K562 treated with DMSO at 1 percent for 4 hours (cell line): ENCODE data around the gene PSMD13. TPM values are rescaled to one million over a fixed set of nuclear protein-coding genes. Genes with fewer than 3 reads are reported as not detected.

Source experiments
- total RNA-seq: library from RNA; unstranded; fragments of 300-600 nt; gene quantifications from 2 replicates; pipeline ENCODE4 v1.2.3, GENCODE V29; 2022; ENCODE audit not compliant: insufficient read depth

Gene PSMD13
- 164 and 182 TPM in 2 replicates for total RNA-seq

DNA sequence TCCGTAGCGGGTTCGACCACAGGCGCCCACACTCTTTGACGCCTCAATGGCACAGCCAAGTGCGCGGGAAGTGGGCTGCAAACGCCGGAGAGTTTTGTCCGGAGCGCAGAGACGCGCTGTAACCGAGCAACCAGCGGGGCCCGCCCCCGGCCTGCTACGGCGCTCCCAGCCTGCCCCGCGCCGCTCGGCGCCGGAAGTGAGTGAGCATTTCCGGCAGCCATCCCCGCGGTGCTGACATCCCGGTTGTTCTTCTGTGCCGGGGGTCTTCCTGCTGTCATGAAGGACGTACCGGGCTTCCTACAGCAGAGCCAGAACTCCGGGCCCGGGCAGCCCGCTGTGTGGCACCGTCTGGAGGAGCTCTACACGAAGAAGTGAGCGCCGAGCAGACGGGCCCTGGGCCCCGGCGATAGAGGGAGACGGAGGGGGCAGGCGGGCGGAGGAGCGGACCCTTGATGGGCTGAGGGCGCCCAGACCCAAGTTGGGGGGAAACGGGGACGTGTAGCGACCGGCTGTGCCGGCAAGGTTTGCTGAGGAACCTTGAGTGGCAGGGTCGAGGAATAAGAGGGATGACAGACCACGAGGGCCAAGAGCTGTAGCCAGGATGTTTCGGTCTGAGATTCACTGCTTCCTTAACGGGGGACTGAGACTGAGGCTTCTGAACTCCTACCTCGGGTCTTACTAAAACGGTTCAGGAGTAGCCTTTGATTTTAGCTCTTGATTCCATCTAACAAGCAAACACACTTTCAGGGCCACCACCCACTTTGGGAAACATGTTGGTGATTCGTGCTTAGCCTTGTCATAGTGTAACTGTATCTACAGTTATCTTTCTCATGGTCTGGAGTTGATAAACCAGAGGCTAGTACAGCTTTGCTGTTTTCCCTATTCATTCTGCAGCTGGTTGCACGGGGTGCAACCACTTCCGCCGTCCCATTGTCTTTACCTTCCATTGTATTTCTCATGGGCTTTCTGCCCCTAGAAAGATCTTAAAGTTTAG lies at the start of gene PSMD13:
PSMD13 (plus strand) TSS at position 203 of the 994 bp plus-strand sequence; CDS start at position 277, 74 bp downstream.

GRCh38 chr11:192674-193128 lies 44.1 kb upstream of the PSMD13 start, which contains the start of gene SCGB1C1:
TSS of gene SCGB1C1 (plus strand) at chr11:193078. CDS start at chr11:193100, 22 bp downstream.

DNA sequence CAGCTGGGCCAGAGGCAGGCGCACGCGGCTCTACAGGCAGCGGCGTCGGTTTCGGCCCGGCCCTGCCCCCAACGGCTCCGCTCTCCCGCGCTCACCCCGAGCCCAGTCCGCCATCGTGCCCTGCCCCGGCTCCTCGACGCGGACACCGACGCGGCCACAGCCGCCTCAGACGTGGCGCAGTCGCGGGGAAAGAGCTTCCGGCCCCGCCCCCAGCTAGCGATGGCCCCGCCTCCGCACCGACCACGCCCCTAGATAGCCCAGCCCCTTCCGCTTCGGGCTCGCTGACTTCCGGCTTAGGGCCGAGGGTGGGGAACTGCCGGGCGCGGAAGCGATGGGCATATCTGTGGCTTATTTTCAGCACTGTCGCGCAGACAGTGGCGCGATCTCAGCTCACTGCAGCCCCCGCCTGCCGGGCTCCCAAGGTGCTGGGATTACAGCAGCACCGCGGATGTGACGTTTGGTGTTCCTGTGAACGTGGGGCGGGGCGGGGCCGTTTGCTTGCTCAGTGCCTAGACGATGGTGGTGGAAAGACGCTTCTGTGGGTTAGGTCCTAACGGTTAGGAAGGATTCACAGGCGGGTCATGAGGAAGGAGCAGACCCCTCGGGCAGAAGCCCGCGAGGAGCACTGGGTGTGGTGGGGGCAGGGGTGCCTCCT lies 29.4 kb upstream of the PSMD13 start, which contains the start of the genes BET1L and RIC8A:
BET1L (minus strand) TSS at position 192 of the 655 bp plus-strand sequence; CDS start at position 114, 78 bp downstream.
RIC8A (plus strand) TSS at position 501 of the 655 bp plus-strand sequence. CDS start 1,147 bp downstream, outside the sequence.

GRCh38 chr11:235997-236773 lies 591 bp upstream of the PSMD13 start, which contains the start of gene SIRT3:
TSS of gene SIRT3 (minus strand) at chr11:236342. CDS start at chr11:236328, 14 bp downstream.

DNA sequence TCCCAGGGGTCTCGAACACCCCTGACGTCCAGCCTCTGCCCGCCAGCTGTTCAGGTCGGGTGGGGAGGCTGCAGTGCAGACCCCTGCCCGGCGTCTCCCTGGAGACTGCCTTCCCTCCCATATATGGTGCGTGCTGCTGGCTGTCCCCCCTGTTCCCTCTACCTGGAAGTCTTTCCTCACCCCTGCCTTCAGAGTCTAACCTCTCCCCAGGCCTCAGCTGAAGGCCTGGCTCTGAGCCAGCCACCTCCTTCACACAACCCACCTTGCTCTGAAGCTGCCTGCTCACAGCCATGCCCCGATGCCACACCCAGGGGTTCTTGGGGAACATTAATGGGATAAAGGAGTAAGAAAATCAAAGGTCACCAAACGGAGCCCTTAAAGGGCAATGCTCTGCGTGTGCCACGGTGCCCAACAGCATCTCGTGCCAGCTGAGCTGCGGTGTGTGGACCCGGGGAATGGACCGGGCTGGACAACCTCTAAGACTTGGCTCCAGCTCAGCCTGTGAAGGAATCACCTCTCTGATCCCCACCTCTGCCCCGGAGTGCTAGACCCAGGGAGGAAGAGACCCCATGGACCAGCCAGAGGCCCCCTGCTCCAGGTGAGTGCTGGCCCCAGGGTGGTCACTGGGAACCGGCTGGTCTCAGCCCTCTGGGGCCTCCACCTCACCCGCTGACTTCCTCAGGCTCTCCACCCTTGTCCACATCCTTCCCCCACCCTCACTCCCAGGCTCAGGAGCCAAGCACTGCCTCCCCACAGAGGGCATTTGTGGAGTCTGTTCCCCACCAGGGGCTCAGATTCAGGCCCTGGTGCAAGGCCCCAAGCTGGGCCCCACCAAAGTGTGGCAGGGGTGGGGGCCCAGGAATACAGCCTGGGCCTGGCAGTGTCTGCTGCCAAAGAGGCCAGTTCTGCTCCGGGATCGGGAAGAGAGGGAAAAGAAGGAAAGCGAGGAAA lies 41.5 kb downstream of the PSMD13 start, which contains the start of gene NLRP6:
NLRP6 (plus strand) TSS at position 407 of the 951 bp plus-strand sequence; CDS start at position 570, 163 bp downstream.

GRCh38 chr11:288478-289397 lies 52.0 kb downstream of the PSMD13 start, which contains the start of gene PGGHG:
TSS of gene PGGHG (plus strand) at chr11:289126. CDS start at chr11:289817, 691 bp downstream.

GRCh38 chr11:299081-299891 lies 62.5 kb downstream of the PSMD13 start, which contains the start of gene IFITM5:
TSS of gene IFITM5 (minus strand) at chr11:299526. CDS start at chr11:299490, 36 bp downstream.

Other genes with a start within 250 kb of the PSMD13 start
- not detected in 2 replicates for gene SCGB1C1, start 43.9 kb upstream of the PSMD13 start, total RNA-seq
- 36.8 and 39.4 TPM in 2 replicates for gene BET1L, start 29.6 kb upstream of the PSMD13 start, total RNA-seq
- gene RIC8A, start 29.3 kb upstream of the PSMD13 start, total RNA-seq = 78.6 and 93.4 TPM in 2 replicates
- gene SIRT3, start 634 bp upstream of the PSMD13 start, total RNA-seq = 20.7 and 22.5 TPM in 2 replicates
- 1.8 and 1.9 TPM in 2 replicates for gene NLRP6, start 41.4 kb downstream of the PSMD13 start, total RNA-seq
- gene PGGHG, start 52.1 kb downstream of the PSMD13 start, total RNA-seq = 26.9 and 46.3 TPM in 2 replicates
- gene IFITM5, start 62.5 kb downstream of the PSMD13 start, total RNA-seq = not detected in 2 replicates
- gene IFITM2, start 70.8 kb downstream of the PSMD13 start, total RNA-seq = 549 and 600 TPM in 2 replicates
- gene IFITM1, start 77.1 kb downstream of the PSMD13 start, total RNA-seq = 779 and 784 TPM in 2 replicates
- 284 and 320 TPM in 2 replicates for gene IFITM3, start 83.9 kb downstream of the PSMD13 start, total RNA-seq
- 16.5 and 25.5 TPM in 2 replicates for gene B4GALNT4, start 132.5 kb downstream of the PSMD13 start, total RNA-seq
- gene PKP3, start 157.2 kb downstream of the PSMD13 start, total RNA-seq = 59.2 and 64.0 TPM in 2 replicates
- gene SIGIRR, start 178.0 kb downstream of the PSMD13 start, total RNA-seq = 136 and 148 TPM in 2 replicates
- 9.7 and 16.7 TPM in 2 replicates for gene ANO9, start 205.0 kb downstream of the PSMD13 start, total RNA-seq
- 45.6 and 53.9 TPM in 2 replicates for gene PTDSS2, start 213.3 kb downstream of the PSMD13 start, total RNA-seq